Measurements from ENCODE around the gene TBC1D13. TPM values are rescaled to one million over a fixed set of nuclear protein-coding genes. Genes with fewer than 3 reads are reported as not detected.

Gene TBC1D13
- total and polyA plus RNA-seq, 2 donors from 2014 or later = 29.0 to 38.5 TPM

- TF ChIP-seq CTCF (IDR thresholded peaks at IDR 0.05; ENCODE audit: borderline replicate concordance, extremely low read depth, insufficient read depth) = no peak
- DNase-seq = peak in 1 of 5 donors; percentile 33
- no peaks in the 10 kb centered on the region for H3K9me3 ChIP-seq (ENCODE audit: control insufficient read depth in 2 of 3, insufficient read depth in 1 of 3, low read length in 3 of 3)
- peak overlapping the region in 1 of 3 donors; percentile 13 for H3K9ac ChIP-seq (ENCODE audit: low read length in 3 of 3)
- peak overlapping the region in 1 of 3 donors; percentile 24 for H3K4me3 ChIP-seq (ENCODE audit: low read length in 3 of 3)
- intact Hi-C loops (cut with DNase I) = no loop called here
- FAIRE-seq = no peak
- H3K36me3 ChIP-seq (ENCODE audit: control insufficient read depth in 2 of 3, insufficient read depth in 3 of 3, low read length in 3 of 3) = peaks cover 0 to 11% (median 5%) of the 10 kb centered on the region in 3 donors
- peaks cover 0 to 33% (median 20%) of the 10 kb centered on the region in 3 donors for H3K4me1 ChIP-seq (ENCODE audit: control insufficient read depth in 2 of 3, insufficient read depth in 2 of 3, low read depth in 1 of 3, low read length in 3 of 3)
- no peaks in the 10 kb centered on the region for H3K27me3 ChIP-seq (ENCODE audit: control insufficient read depth, insufficient read depth, low read length)
- H3K27ac ChIP-seq (ENCODE audit: low read depth in 2 of 2, low read length in 2 of 2) = peak overlapping the region in 1 of 2 donors; percentile 20
These were observed 21.6 kb upstream of the TBC1D13 start for GRCh38 chr9:128765499-128765898.

DNA sequence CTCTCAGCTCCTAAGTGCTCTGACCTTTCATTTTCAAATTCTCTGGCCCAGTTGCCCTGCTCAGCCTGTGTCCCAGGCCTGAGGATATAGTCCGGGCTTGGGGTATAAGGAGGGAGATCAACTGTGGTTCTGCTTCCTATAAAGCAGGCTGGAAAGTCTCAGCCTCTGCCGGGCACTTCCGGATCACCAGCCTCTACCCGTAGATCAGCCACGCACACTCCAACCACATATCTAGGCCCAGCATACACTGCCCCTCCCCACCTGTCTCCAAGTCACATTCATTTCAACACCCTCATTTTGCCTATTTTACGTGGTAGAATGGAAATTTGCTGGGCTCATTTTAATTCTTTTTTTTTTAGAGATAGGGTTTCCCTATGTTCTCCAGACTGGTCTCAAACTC, 18.4 kb upstream of the TBC1D13 start:
- intact Hi-C loops (cut with DNase I) = no loop called here
- no peak for TF ChIP-seq CTCF (IDR thresholded peaks at IDR 0.05; ENCODE audit: borderline replicate concordance, extremely low read depth, insufficient read depth)
- peaks cover 0 to 11% (median 5%) of the 10 kb centered on the region in 3 donors for H3K36me3 ChIP-seq (ENCODE audit: control insufficient read depth in 2 of 3, insufficient read depth in 3 of 3, low read length in 3 of 3)
- H3K27me3 ChIP-seq (ENCODE audit: control insufficient read depth, insufficient read depth, low read length) = no peaks in the 10 kb centered on the region
- H3K9ac ChIP-seq (ENCODE audit: low read length in 3 of 3) = no peak overlapping the region
- H3K4me1 ChIP-seq (ENCODE audit: control insufficient read depth in 2 of 3, insufficient read depth in 2 of 3, low read depth in 1 of 3, low read length in 3 of 3) = peaks cover 0 to 29% (median 14%) of the 10 kb centered on the region in 3 donors
- H3K4me3 ChIP-seq (ENCODE audit: low read length in 3 of 3) = no peak overlapping the region
- FAIRE-seq (no peak), DNase-seq (no peak)
- no peak overlapping the region for H3K27ac ChIP-seq (ENCODE audit: low read depth in 2 of 2, low read length in 2 of 2)
- no peaks in the 10 kb centered on the region for H3K9me3 ChIP-seq (ENCODE audit: control insufficient read depth in 2 of 3, insufficient read depth in 1 of 3, low read length in 3 of 3)

- H3K9me3 ChIP-seq (ENCODE audit: control insufficient read depth in 2 of 3, insufficient read depth in 1 of 3, low read length in 3 of 3) = no peaks in the 10 kb centered on the region
- TF ChIP-seq CTCF (IDR thresholded peaks at IDR 0.05; ENCODE audit: borderline replicate concordance, extremely low read depth, insufficient read depth) = no peak
- H3K9ac ChIP-seq (ENCODE audit: low read length in 3 of 3) = peak overlapping the region; percentile 52 to 82 (median 76)
- FAIRE-seq (no peak), DNase-seq (peak in 1 of 5 donors; percentile 12)
- no peak overlapping the region for H3K27ac ChIP-seq (ENCODE audit: low read depth in 2 of 2, low read length in 2 of 2)
- H3K4me1 ChIP-seq (ENCODE audit: control insufficient read depth in 2 of 3, insufficient read depth in 2 of 3, low read depth in 1 of 3, low read length in 3 of 3) = peaks cover 0 to 14% (median 0%) of the 10 kb centered on the region in 3 donors
- H3K36me3 ChIP-seq (ENCODE audit: control insufficient read depth in 2 of 3, insufficient read depth in 3 of 3, low read length in 3 of 3) = peaks cover 0 to 11% (median 5%) of the 10 kb centered on the region in 3 donors
- H3K4me3 ChIP-seq (ENCODE audit: low read length in 3 of 3) = peak overlapping the region; percentile 85 to 95 (median 92)
- no peaks in the 10 kb centered on the region for H3K27me3 ChIP-seq (ENCODE audit: control insufficient read depth, insufficient read depth, low read length)
- intact Hi-C loops (cut with DNase I) = no loop called here
These were observed 16.6 kb upstream of the TBC1D13 start for GRCh38 chr9:128770286-128771030.
